ENCODE data around the gene PEAK3. TPM values are rescaled to one million over a fixed set of nuclear protein-coding genes. Genes with fewer than 3 reads are reported as not detected.

PEAK3 gene
- total and polyA plus RNA-seq, 7 donors, result 0.01 to 0.20 (median 0.13) TPM; not detected in 1

GRCh38 chr19:2306971-2307370 is 25.0 kb upstream of the PEAK3 start:
- no peak for ATAC-seq
- Histone ChIP-seq H3K27me3 (ENCODE audit: insufficient read depth in 3 of 3, low read length in 2 of 3) (peaks cover 0 to 15% (median 5%) of the 10 kb centered on the region in 3 donors), H3K4me1 (peaks cover 8% of the 10 kb centered on the region), H3K4me3 (no peak overlapping the region), H3K27ac (no peak overlapping the region), H3K9me3 (no peaks in the 10 kb centered on the region), H3K36me3 (ENCODE audit: insufficient read depth in 1 of 2, low read depth in 1 of 2) (no peaks in the 10 kb centered on the region)
- 73 to 84% (median 79%) methylated on average over 17 of the region's 17 CpGs for WGBS, 3 donors
- DNase-seq, result no peak
- no peak for TF ChIP-seq CTCF (IDR thresholded peaks at IDR 0.05)
- intact Hi-C loops (cut with DNase I), result no loop called here

- no peaks in the 10 kb centered on the region for H3K9me3 ChIP-seq
- H3K4me3 ChIP-seq, result no peak overlapping the region
- ATAC-seq (no peak), DNase-seq (no peak)
- intact Hi-C loops (cut with DNase I), result no loop called here
- no peak overlapping the region for H3K27ac ChIP-seq
- WGBS, 3 donors, result 75 to 84% (median 77%) methylated on average over 19 of the region's 19 CpGs
- TF ChIP-seq CTCF (IDR thresholded peaks at IDR 0.05), result no peak
- H3K36me3 ChIP-seq (ENCODE audit: insufficient read depth in 1 of 2, low read depth in 1 of 2), result no peaks in the 10 kb centered on the region
- peaks cover 9% of the 10 kb centered on the region for H3K4me1 ChIP-seq
- H3K27me3 ChIP-seq (ENCODE audit: insufficient read depth in 3 of 3, low read length in 2 of 3), result peaks cover 0 to 16% (median 5%) of the 10 kb centered on the region in 3 donors
Observed at GRCh38 chr19:2306281-2306806, 24.4 kb upstream of the PEAK3 start.

- no peak for TF ChIP-seq CTCF (IDR thresholded peaks at IDR 0.05)
- DNase-seq (no peak), ATAC-seq (no peak)
- H3K36me3 ChIP-seq (ENCODE audit: insufficient read depth in 1 of 2, low read depth in 1 of 2), result no peaks in the 10 kb centered on the region
- H3K27me3 ChIP-seq (ENCODE audit: insufficient read depth in 3 of 3, low read length in 2 of 3), result peaks cover 0 to 16% (median 5%) of the 10 kb centered on the region in 3 donors
- no peak overlapping the region for H3K27ac ChIP-seq
- H3K9me3 ChIP-seq, result no peaks in the 10 kb centered on the region
- 74 to 80% (median 76%) methylated on average over 18 to 19 of the region's 19 CpGs for WGBS, 3 donors
- H3K4me3 ChIP-seq, result no peak overlapping the region
- H3K4me1 ChIP-seq, result peaks cover 9% of the 10 kb centered on the region
- intact Hi-C loops (cut with DNase I), result no loop called here
Observed at GRCh38 chr19:2305452-2306280, 23.7 kb upstream of the PEAK3 start.

- TF ChIP-seq CTCF (IDR thresholded peaks at IDR 0.05), result no peak
- ATAC-seq (no peak), DNase-seq (no peak)
- intact Hi-C loops (cut with DNase I), result no loop called here
- WGBS, 3 donors, result 83 to 88% (median 87%) methylated on average over 26 of the region's 26 CpGs
- Histone ChIP-seq H3K27ac (no peak overlapping the region), H3K4me3 (no peak overlapping the region), H3K36me3 (ENCODE audit: insufficient read depth in 1 of 2, low read depth in 1 of 2) (no peaks in the 10 kb centered on the region), H3K4me1 (peaks cover 9% of the 10 kb centered on the region), H3K9me3 (no peaks in the 10 kb centered on the region), H3K27me3 (ENCODE audit: insufficient read depth in 3 of 3, low read length in 2 of 3) (peaks cover 0 to 16% (median 4%) of the 10 kb centered on the region in 3 donors)
Observed at GRCh38 chr19:2303211-2303798, 21.3 kb upstream of the PEAK3 start.
